GM10266 (cell line): ENCODE data around the gene RRM1.
"Not testable (repeated sequence)": the region's sequence is repeated elsewhere in the genome, so short reads cannot be mapped to it uniquely, and the experiment has no call there.

Experiments
- DNase-seq: peaks from one replicate; pipeline ENCODE4 v3.0.0; 2012; ENCODE audit errors: extremely low spot score
- TF ChIP-seq, protein P1 (sequence below): IDR thresholded peaks from 2 replicates; pipeline ENCODE4 v1.5.1; 2012; ENCODE audit warnings: mild to moderate bottlenecking, low read depth; ENCODE audit not compliant: control insufficient read depth, insufficient read depth; ENCODE audit errors: missing control alignments

RRM1 gene

GRCh38 chr11:4134806-4135205 lies 40.2 kb downstream of the RRM1 start:
- TF ChIP-seq, protein P1, sequence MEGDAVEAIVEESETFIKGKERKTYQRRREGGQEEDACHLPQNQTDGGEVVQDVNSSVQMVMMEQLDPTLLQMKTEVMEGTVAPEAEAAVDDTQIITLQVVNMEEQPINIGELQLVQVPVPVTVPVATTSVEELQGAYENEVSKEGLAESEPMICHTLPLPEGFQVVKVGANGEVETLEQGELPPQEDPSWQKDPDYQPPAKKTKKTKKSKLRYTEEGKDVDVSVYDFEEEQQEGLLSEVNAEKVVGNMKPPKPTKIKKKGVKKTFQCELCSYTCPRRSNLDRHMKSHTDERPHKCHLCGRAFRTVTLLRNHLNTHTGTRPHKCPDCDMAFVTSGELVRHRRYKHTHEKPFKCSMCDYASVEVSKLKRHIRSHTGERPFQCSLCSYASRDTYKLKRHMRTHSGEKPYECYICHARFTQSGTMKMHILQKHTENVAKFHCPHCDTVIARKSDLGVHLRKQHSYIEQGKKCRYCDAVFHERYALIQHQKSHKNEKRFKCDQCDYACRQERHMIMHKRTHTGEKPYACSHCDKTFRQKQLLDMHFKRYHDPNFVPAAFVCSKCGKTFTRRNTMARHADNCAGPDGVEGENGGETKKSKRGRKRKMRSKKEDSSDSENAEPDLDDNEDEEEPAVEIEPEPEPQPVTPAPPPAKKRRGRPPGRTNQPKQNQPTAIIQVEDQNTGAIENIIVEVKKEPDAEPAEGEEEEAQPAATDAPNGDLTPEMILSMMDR, result no peak
- no peak for DNase-seq

DNA sequence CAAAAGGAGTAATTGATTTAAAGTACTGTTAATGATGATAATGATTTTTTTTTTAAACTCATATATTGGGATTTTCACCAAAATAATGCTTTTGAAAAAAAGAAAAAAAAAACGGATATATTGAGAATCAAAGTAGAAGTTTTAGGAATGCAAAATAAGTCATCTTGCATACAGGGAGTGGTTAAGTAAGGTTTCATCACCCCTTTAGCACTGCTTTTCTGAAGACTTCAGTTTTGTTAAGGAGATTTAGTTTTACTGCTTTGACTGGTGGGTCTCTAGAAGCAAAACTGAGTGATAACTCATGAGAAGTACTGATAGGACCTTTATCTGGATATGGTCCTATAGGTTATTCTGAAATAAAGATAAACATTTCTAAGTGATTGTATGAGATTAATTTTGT lies 43.9 kb downstream of the RRM1 start:
- TF ChIP-seq, protein P1, result no peak
- DNase-seq, result no peak

DNA sequence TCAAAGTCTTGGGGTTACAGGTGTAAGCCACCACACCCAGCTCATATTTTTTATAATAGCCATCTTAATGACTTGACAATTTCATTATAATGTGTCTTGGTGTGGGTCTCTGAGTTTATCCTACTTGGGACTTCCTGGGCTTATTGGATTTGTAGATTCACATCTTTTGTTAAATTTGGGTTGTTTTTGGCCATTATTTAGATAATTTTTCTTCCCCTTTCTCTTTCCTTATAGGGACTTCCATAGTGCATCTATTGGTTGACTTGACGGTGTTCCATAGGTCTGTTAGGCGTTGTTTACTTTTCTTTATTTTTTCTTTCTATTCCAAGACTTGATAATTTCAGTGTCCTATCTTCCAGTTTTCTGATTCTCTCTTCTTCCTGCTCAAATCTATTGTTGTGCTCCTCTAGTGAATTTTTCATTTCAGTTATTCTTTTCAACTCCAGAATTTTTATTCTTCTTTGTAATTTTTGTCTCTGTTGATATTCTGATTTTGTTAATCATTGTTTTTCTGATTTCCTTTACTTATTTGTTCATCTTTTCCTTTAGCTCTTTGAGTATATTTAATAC lies 45.6 kb downstream of the RRM1 start:
- TF ChIP-seq, protein P1, result no peak
- DNase-seq, result no peak

- TF ChIP-seq, protein P1, result no peak
- no peak for DNase-seq
Measured at GRCh38 chr11:4146070-4146771, 51.6 kb downstream of the RRM1 start.

DNA sequence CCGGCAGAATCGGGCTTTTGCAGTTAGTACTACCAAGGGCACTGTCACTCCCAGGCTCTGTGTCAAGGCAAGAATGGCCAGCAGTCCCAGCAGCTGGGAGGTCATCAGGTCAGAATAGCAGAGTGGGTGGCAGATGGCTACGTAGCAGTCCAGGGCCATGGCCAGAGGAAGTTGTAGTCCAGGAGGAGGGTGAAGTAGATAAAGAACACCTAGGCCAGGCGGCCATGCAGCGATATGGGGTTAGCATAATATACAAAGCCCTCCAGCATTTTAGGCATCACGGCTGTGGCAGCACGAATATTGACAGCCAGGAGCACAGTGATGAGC lies 52.1 kb downstream of the RRM1 start:
- TF ChIP-seq, protein P1, result no peak
- DNase-seq, result no peak

GRCh38 chr11:4154503-4154902 lies 59.9 kb downstream of the RRM1 start:
- no peak for DNase-seq

DNA sequence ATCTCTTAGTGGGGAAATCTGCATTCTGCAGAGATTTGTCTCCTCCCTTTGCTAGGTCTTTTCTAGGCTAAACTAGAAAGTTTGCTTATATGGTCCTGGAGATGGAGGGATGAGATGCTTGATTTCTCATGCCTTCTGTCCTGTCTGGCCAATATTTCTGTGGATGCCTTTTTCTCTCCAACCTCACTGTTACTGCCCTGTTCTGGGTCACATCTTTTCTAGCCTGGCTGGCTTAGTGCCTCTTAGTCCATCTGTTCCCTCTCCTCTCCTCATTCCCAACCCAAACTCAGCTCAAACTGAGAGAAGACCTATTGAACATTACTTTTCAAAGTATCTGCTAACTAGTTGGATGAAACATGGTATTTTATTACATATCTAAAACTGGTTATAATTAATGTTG lies 62.0 kb downstream of the RRM1 start:
- TF ChIP-seq, protein P1, result no peak
- no peak for DNase-seq

More at GRCh38 chr11:4154503-4154902, 59.9 kb downstream of the RRM1 start:
- TF ChIP-seq, protein P1, result no peak

- DNase-seq, result not testable (repeated sequence)
Measured at GRCh38 chr11:4158818-4159217, 64.2 kb downstream of the RRM1 start.
